Measurements from ENCODE around the gene SENP1.

The SENP1 gene

GRCh38 chr12:48031135-48031960 lies 74.5 kb downstream of the SENP1 start:
- Histone ChIP-seq H3K36me3 (ENCODE audit: control insufficient read depth in 2 of 2, insufficient read depth in 2 of 2, low read length in 2 of 2) (no peaks in the 10 kb centered on the region), H3K9me3 (ENCODE audit: control insufficient read depth in 2 of 2, low read length in 2 of 2) (no peaks in the 10 kb centered on the region), H3K4me3 (ENCODE audit: low read length in 2 of 2) (no peak overlapping the region), H3K27me3 (ENCODE audit: control insufficient read depth in 2 of 2, insufficient read depth in 2 of 2, low read length in 2 of 2) (peaks cover 0 to 2% of the 10 kb centered on the region in 2 donors), H3K4me1 (ENCODE audit: control insufficient read depth in 2 of 2, insufficient read depth in 2 of 2, low read length in 2 of 2) (peaks cover 0 to 16% of the 10 kb centered on the region in 2 donors), H3K27ac (ENCODE audit: low read depth in 2 of 2, low read length in 2 of 2) (no peak overlapping the region), H3K9ac (ENCODE audit: low read depth in 1 of 2, low read length in 2 of 2) (no peak overlapping the region)

GRCh38 chr12:48030173-48030650 lies 75.7 kb downstream of the SENP1 start:
- H3K27ac ChIP-seq (ENCODE audit: low read depth in 2 of 2, low read length in 2 of 2) = no peak overlapping the region
- H3K9ac ChIP-seq (ENCODE audit: low read depth in 1 of 2, low read length in 2 of 2) = no peak overlapping the region
- peaks cover 0 to 16% of the 10 kb centered on the region in 2 donors for H3K4me1 ChIP-seq (ENCODE audit: control insufficient read depth in 2 of 2, insufficient read depth in 2 of 2, low read length in 2 of 2)
- H3K27me3 ChIP-seq (ENCODE audit: control insufficient read depth in 2 of 2, insufficient read depth in 2 of 2, low read length in 2 of 2) = peaks cover 0 to 2% of the 10 kb centered on the region in 2 donors
- H3K4me3 ChIP-seq (ENCODE audit: low read length in 2 of 2) = no peak overlapping the region
- H3K9me3 ChIP-seq (ENCODE audit: control insufficient read depth in 2 of 2, low read length in 2 of 2) = no peaks in the 10 kb centered on the region
- H3K36me3 ChIP-seq (ENCODE audit: control insufficient read depth in 2 of 2, insufficient read depth in 2 of 2, low read length in 2 of 2) = no peaks in the 10 kb centered on the region

DNA sequence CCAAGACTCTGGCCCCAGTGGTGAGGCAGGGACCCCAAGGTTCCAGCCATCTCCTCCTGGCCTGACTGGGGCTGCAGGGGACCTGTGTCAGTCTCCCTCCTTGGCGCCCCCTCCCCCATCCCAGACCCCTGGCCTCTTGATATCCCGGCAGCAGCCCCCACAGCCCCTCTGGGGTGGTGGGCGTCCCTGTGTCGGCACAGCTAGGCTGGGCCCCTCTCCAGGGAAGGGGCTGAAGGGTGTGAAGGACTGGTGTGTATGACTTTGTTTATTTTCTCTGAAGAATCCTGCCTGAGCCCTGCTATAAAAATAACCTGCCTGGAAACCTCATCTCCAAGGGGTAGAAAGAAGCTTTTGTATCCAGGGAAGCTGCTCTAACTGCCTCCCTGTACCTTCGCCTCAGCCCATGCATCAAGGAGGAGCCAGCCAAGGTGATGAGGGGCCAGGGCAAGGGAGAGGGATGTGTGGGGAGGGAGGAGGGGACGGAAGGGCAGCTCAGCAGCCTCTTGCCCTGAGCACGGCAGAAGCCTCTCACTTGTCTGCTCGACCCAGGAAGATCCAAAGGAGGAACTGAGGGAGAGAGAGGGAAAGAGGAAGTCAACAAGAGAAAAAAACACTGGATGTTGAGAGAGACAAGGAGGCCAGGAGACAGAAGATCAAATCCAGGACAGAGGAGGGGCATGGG lies 76.2 kb downstream of the SENP1 start:
- Histone ChIP-seq H3K36me3 (ENCODE audit: control insufficient read depth in 2 of 2, insufficient read depth in 2 of 2, low read length in 2 of 2) (no peaks in the 10 kb centered on the region), H3K27me3 (ENCODE audit: control insufficient read depth in 2 of 2, insufficient read depth in 2 of 2, low read length in 2 of 2) (peaks cover 0 to 2% of the 10 kb centered on the region in 2 donors), H3K9ac (ENCODE audit: low read depth in 1 of 2, low read length in 2 of 2) (no peak overlapping the region), H3K4me3 (ENCODE audit: low read length in 2 of 2) (no peak overlapping the region), H3K4me1 (ENCODE audit: control insufficient read depth in 2 of 2, insufficient read depth in 2 of 2, low read length in 2 of 2) (peaks cover 0 to 16% of the 10 kb centered on the region in 2 donors), H3K9me3 (ENCODE audit: control insufficient read depth in 2 of 2, low read length in 2 of 2) (no peaks in the 10 kb centered on the region), H3K27ac (ENCODE audit: low read depth in 2 of 2, low read length in 2 of 2) (no peak overlapping the region)

DNA sequence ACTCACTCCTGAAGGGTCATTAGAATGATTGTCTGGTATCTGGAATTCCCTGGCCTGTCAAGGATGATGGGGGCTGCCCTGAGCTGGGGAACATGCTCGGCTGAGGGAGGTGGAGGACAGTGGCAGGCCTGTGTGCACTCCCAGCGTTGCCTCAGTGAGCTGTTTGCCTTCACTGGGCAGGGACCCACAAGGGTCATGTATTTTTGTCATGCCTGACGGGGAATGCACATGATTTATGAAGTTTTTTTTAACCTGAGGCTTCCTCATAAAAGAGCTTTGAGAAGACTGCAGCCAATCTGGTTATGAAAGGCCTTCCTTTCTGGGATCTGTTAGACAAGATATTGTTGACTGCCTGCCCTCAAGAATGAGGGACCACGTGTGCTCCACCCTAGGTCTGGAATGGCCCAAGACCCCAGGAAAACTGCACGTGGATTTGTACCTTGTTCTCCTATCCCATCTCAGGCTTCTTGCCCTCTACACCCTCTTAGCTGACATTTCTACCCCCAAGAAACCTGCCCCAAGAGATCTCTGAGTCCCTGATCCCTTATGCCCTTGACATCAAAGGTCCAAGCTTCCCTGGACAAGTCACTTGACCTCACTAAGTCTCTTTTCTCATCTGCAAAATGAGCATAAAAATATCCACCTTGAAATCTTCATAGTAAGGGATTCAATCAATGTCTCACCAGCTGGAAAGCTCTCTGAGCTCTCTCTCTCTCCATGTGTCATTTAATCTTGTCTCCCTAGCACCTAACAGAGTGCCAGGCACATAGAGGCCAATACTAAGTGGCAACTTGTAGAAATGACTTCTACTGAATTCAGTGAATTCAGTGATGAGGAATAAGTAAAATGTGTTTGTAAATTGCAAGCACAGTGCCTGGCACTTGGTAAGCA lies 77.1 kb downstream of the SENP1 start:
- Histone ChIP-seq H3K27ac (ENCODE audit: low read depth in 2 of 2, low read length in 2 of 2) (no peak overlapping the region), H3K27me3 (ENCODE audit: control insufficient read depth in 2 of 2, insufficient read depth in 2 of 2, low read length in 2 of 2) (peaks cover 0 to 2% of the 10 kb centered on the region in 2 donors), H3K9ac (ENCODE audit: low read depth in 1 of 2, low read length in 2 of 2) (no peak overlapping the region), H3K4me1 (ENCODE audit: control insufficient read depth in 2 of 2, insufficient read depth in 2 of 2, low read length in 2 of 2) (peaks cover 0 to 17% of the 10 kb centered on the region in 2 donors), H3K9me3 (ENCODE audit: control insufficient read depth in 2 of 2, low read length in 2 of 2) (no peaks in the 10 kb centered on the region), H3K36me3 (ENCODE audit: control insufficient read depth in 2 of 2, insufficient read depth in 2 of 2, low read length in 2 of 2) (no peaks in the 10 kb centered on the region), H3K4me3 (ENCODE audit: low read length in 2 of 2) (no peak overlapping the region)

GRCh38 chr12:48027183-48028002 lies 78.5 kb downstream of the SENP1 start:
- Histone ChIP-seq H3K27ac (ENCODE audit: low read depth in 2 of 2, low read length in 2 of 2) (no peak overlapping the region), H3K9me3 (ENCODE audit: control insufficient read depth in 2 of 2, low read length in 2 of 2) (no peaks in the 10 kb centered on the region), H3K27me3 (ENCODE audit: control insufficient read depth in 2 of 2, insufficient read depth in 2 of 2, low read length in 2 of 2) (peaks cover 0 to 2% of the 10 kb centered on the region in 2 donors), H3K9ac (ENCODE audit: low read depth in 1 of 2, low read length in 2 of 2) (no peak overlapping the region), H3K36me3 (ENCODE audit: control insufficient read depth in 2 of 2, insufficient read depth in 2 of 2, low read length in 2 of 2) (no peaks in the 10 kb centered on the region), H3K4me3 (ENCODE audit: low read length in 2 of 2) (no peak overlapping the region), H3K4me1 (ENCODE audit: control insufficient read depth in 2 of 2, insufficient read depth in 2 of 2, low read length in 2 of 2) (peaks cover 4 to 27% of the 10 kb centered on the region in 2 donors)

DNA sequence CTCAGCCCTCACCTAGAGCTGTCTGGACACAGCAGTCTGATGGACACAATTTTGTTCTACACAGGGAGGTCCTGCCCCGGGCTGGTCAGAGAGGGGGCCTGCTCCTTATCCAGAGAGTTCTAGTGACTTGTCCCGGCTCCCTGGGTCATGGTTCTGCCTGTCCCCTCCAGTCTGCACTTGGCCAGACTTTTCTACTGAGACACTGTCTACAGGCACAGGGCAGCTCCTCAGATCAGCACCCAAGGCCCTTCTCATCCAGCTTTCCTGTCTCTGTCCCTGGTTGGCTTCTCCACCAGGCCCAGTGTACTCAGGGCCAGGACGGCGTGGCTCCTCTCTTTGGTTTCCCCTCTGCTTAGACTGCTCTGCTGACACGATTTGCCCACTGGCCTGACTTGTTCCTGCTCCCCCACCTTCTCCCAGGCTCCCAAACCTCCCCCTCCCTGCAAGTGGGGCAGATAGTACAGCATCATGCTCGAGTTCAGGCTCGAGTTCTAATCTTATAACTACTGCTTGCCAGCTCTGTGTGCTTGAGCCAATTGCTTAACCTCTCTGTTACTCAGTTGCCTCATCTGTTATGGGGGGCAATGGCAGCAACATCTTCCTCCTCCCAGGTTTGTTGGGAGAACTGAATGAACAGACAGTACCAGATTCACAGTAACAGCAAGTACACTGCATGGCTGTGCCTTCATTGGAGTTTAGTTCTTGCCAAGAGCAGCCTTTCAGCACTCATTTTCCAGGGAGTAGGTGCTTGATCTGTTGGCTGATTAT lies 79.6 kb downstream of the SENP1 start:
- H3K27me3 ChIP-seq (ENCODE audit: control insufficient read depth in 2 of 2, insufficient read depth in 2 of 2, low read length in 2 of 2) = peaks cover 0 to 2% of the 10 kb centered on the region in 2 donors
- no peaks in the 10 kb centered on the region for H3K36me3 ChIP-seq (ENCODE audit: control insufficient read depth in 2 of 2, insufficient read depth in 2 of 2, low read length in 2 of 2)
- H3K4me1 ChIP-seq (ENCODE audit: control insufficient read depth in 2 of 2, insufficient read depth in 2 of 2, low read length in 2 of 2) = peaks cover 11 to 28% of the 10 kb centered on the region in 2 donors
- H3K27ac ChIP-seq (ENCODE audit: low read depth in 2 of 2, low read length in 2 of 2) = no peak overlapping the region
- no peak overlapping the region for H3K4me3 ChIP-seq (ENCODE audit: low read length in 2 of 2)
- no peak overlapping the region for H3K9ac ChIP-seq (ENCODE audit: low read depth in 1 of 2, low read length in 2 of 2)
- H3K9me3 ChIP-seq (ENCODE audit: control insufficient read depth in 2 of 2, low read length in 2 of 2) = no peaks in the 10 kb centered on the region

GRCh38 chr12:48025281-48025680 lies 80.6 kb downstream of the SENP1 start:
- no peak overlapping the region for H3K9ac ChIP-seq (ENCODE audit: low read depth in 1 of 2, low read length in 2 of 2)
- peaks cover 11 to 29% of the 10 kb centered on the region in 2 donors for H3K4me1 ChIP-seq (ENCODE audit: control insufficient read depth in 2 of 2, insufficient read depth in 2 of 2, low read length in 2 of 2)
- no peak overlapping the region for H3K27ac ChIP-seq (ENCODE audit: low read depth in 2 of 2, low read length in 2 of 2)
- no peak overlapping the region for H3K4me3 ChIP-seq (ENCODE audit: low read length in 2 of 2)
- peaks cover 0 to 2% of the 10 kb centered on the region in 2 donors for H3K27me3 ChIP-seq (ENCODE audit: control insufficient read depth in 2 of 2, insufficient read depth in 2 of 2, low read length in 2 of 2)
- H3K9me3 ChIP-seq (ENCODE audit: control insufficient read depth in 2 of 2, low read length in 2 of 2) = no peaks in the 10 kb centered on the region
- no peaks in the 10 kb centered on the region for H3K36me3 ChIP-seq (ENCODE audit: control insufficient read depth in 2 of 2, insufficient read depth in 2 of 2, low read length in 2 of 2)

GRCh38 chr12:48024735-48025134 lies 81.1 kb downstream of the SENP1 start:
- H3K27ac ChIP-seq (ENCODE audit: low read depth in 2 of 2, low read length in 2 of 2) = no peak overlapping the region
- no peaks in the 10 kb centered on the region for H3K36me3 ChIP-seq (ENCODE audit: control insufficient read depth in 2 of 2, insufficient read depth in 2 of 2, low read length in 2 of 2)
- H3K9ac ChIP-seq (ENCODE audit: low read depth in 1 of 2, low read length in 2 of 2) = no peak overlapping the region
- H3K4me1 ChIP-seq (ENCODE audit: control insufficient read depth in 2 of 2, insufficient read depth in 2 of 2, low read length in 2 of 2) = peaks cover 11 to 23% of the 10 kb centered on the region in 2 donors
- H3K4me3 ChIP-seq (ENCODE audit: low read length in 2 of 2) = no peak overlapping the region
- H3K9me3 ChIP-seq (ENCODE audit: control insufficient read depth in 2 of 2, low read length in 2 of 2) = no peaks in the 10 kb centered on the region
- peaks cover 0 to 2% of the 10 kb centered on the region in 2 donors for H3K27me3 ChIP-seq (ENCODE audit: control insufficient read depth in 2 of 2, insufficient read depth in 2 of 2, low read length in 2 of 2)

DNA sequence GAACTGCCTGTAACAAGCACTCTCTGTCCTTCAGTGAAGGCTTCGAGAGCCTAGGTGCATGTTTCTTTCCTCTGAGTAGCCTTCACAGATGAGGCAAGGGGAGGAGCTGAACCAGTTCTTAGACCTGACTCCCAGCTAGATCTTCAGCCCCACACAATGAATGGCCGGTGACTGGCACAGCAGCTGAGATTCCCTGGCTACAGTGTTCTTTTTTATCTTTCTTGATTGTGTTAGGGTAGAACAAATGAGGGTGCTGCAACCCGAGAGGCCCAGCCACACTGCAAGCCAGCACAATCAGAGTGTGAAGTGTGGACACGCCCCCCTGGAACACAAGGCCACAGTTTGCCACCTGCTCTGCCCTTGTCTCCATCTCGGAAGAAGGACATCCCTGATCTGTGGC lies 82.5 kb downstream of the SENP1 start:
- no peak overlapping the region for H3K27ac ChIP-seq (ENCODE audit: low read depth in 2 of 2, low read length in 2 of 2)
- H3K9me3 ChIP-seq (ENCODE audit: control insufficient read depth in 2 of 2, low read length in 2 of 2) = no peaks in the 10 kb centered on the region
- no peak overlapping the region for H3K4me3 ChIP-seq (ENCODE audit: low read length in 2 of 2)
- H3K36me3 ChIP-seq (ENCODE audit: control insufficient read depth in 2 of 2, insufficient read depth in 2 of 2, low read length in 2 of 2) = no peaks in the 10 kb centered on the region
- no peak overlapping the region for H3K9ac ChIP-seq (ENCODE audit: low read depth in 1 of 2, low read length in 2 of 2)
- peaks cover 11 to 20% of the 10 kb centered on the region in 2 donors for H3K4me1 ChIP-seq (ENCODE audit: control insufficient read depth in 2 of 2, insufficient read depth in 2 of 2, low read length in 2 of 2)
- peaks cover 0 to 2% of the 10 kb centered on the region in 2 donors for H3K27me3 ChIP-seq (ENCODE audit: control insufficient read depth in 2 of 2, insufficient read depth in 2 of 2, low read length in 2 of 2)

Data from mucosa of rectum (tissue), 2 donors.